ENCODE measurements around the gene RSRC2.

DNA sequence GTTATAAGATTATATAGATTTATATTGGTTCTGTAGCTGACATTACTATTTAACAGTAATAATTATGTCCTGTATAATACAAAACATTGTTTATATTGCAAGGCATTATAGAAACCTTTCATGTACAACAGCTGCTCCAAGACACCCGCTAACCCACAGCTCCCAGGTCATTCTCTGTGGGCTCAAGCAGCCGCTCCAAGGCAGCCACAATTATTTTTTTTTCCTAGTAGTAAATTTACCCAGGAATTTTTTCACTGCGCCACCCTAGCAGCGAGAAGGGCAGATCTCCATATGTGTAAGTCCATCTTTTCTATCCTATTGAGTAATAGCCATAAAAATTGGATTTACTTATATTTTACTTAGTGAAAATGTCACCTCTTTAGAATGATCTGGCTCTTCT lies 36.6 kb upstream of the RSRC2 start:
- TF ChIP-seq, protein P1, sequence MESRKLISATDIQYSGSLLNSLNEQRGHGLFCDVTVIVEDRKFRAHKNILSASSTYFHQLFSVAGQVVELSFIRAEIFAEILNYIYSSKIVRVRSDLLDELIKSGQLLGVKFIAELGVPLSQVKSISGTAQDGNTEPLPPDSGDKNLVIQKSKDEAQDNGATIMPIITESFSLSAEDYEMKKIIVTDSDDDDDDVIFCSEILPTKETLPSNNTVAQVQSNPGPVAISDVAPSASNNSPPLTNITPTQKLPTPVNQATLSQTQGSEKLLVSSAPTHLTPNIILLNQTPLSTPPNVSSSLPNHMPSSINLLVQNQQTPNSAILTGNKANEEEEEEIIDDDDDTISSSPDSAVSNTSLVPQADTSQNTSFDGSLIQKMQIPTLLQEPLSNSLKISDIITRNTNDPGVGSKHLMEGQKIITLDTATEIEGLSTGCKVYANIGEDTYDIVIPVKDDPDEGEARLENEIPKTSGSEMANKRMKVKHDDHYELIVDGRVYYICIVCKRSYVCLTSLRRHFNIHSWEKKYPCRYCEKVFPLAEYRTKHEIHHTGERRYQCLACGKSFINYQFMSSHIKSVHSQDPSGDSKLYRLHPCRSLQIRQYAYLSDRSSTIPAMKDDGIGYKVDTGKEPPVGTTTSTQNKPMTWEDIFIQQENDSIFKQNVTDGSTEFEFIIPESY (IDR thresholded peaks at IDR 0.05; ENCODE audit: extremely low read depth, insufficient replicate concordance, low read length) = no peak
- TF ChIP-seq, protein P2, sequence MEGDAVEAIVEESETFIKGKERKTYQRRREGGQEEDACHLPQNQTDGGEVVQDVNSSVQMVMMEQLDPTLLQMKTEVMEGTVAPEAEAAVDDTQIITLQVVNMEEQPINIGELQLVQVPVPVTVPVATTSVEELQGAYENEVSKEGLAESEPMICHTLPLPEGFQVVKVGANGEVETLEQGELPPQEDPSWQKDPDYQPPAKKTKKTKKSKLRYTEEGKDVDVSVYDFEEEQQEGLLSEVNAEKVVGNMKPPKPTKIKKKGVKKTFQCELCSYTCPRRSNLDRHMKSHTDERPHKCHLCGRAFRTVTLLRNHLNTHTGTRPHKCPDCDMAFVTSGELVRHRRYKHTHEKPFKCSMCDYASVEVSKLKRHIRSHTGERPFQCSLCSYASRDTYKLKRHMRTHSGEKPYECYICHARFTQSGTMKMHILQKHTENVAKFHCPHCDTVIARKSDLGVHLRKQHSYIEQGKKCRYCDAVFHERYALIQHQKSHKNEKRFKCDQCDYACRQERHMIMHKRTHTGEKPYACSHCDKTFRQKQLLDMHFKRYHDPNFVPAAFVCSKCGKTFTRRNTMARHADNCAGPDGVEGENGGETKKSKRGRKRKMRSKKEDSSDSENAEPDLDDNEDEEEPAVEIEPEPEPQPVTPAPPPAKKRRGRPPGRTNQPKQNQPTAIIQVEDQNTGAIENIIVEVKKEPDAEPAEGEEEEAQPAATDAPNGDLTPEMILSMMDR (IDR thresholded peaks at IDR 0.05 in 2 of 3, conservative IDR thresholded peaks at IDR 0.05 in 1 of 3; ENCODE audit: borderline replicate concordance in 1 of 3, insufficient read depth in 1 of 3, low read depth in 2 of 3, low read length in 2 of 3) = no peak
- TF ChIP-seq JUND (IDR thresholded peaks at IDR 0.05) = no peak
- no peak for TF ChIP-seq SP1 (IDR thresholded peaks at IDR 0.05; ENCODE audit: low read depth)
